ENCODE results near the gene AP4B1.

- TF ChIP-seq CTCF (IDR thresholded peaks at IDR 0.05): no peak
- TF ChIP-seq EZH2 (IDR thresholded peaks at IDR 0.05; ENCODE audit: borderline replicate concordance, insufficient read depth, low read depth, low read length, poor library complexity, severe bottlenecking): no peak
Measured at GRCh38 chr1:113928187-113928930, 23.8 kb upstream of the AP4B1 start.
